SK-N-SH (cell line): Measurements from ENCODE around the gene CDKAL1. TPM values are rescaled to one million over a fixed set of nuclear protein-coding genes. Genes with fewer than 3 reads are reported as not detected.
A peak's percentile ranks its signal among the peaks of the same experiment; 100 is the strongest.

Experiments
- CTCF ChIA-PET: fragments of 300-600, 350-600 bp; formaldehyde crosslinking; extraction: SDS; loops from one replicate; lab custom pipeline; 2021; lab: Yijun Ruan, JAX
- POLR2A ChIA-PET: fragments of 350-600 bp; sonication (Branson Sonifier 250); formaldehyde crosslinking; extraction: SDS; loops from one replicate; lab custom pipeline; 2020; ENCODE audit warnings: antibody characterized with exemption, inconsistent platforms; lab: Yijun Ruan, JAX
- DNase-seq: peaks from one replicate; pipeline ENCODE4 v3.0.0; 2012
- H2AFZ ChIP-seq: fragments of 200-600 bp; sonication (generic); 2 replicates; pipeline ENCODE4 v1.8.1; 2016; ENCODE audit warnings: antibody characterized with exemption, mild to moderate bottlenecking, low read depth
- H3F3A ChIP-seq: fragments of 200-600 bp; sonication (generic); replicated peaks from 2 replicates; pipeline ENCODE3; 2016; ENCODE audit warnings: antibody characterized with exemption, mild to moderate bottlenecking; ENCODE audit not compliant: insufficient read depth
- H3K27ac ChIP-seq, 2 experiments: fragments of 200-500 bp in 1 of 2; fragments of 200-600 bp in 1 of 2; sonication (Bioruptor generic) in 1 of 2; sonication (generic), shearing (Covaris generic) in 1 of 2; 2 replicates each; pipeline versions ENCODE4 v1.5.1 to v1.6.1; 2014 to 2016; ENCODE audit warnings: low read depth in 2 of 2, inconsistent platforms in 1 of 2, low read length in 1 of 2, mild to moderate bottlenecking in 1 of 2, mixed read lengths in 1 of 2
- H3K27me3 ChIP-seq: fragments of 200-600 bp; sonication (generic), shearing (Covaris generic); 2 replicates; pipeline ENCODE4 v1.6.1; 2016; ENCODE audit warnings: mixed run types; ENCODE audit not compliant: insufficient read depth
- H3K36me3 ChIP-seq, 2 experiments: fragments of 200-500 bp in 1 of 2; fragments of 200-600 bp in 1 of 2; sonication (Bioruptor generic) in 1 of 2; sonication (generic) in 1 of 2; replicated peaks in 1 of 2; 2 replicates each; pipeline versions ENCODE3 to v1.5.1; 2014 to 2016; ENCODE audit warnings: low read length in 1 of 2, mild to moderate bottlenecking in 1 of 2; ENCODE audit not compliant: insufficient read depth in 2 of 2, control insufficient read depth in 1 of 2
- H3K4me1 ChIP-seq, 2 experiments: fragments of 200-500 bp in 1 of 2; fragments of 200-600 bp in 1 of 2; sonication (Bioruptor generic) in 1 of 2; sonication (generic), shearing (Covaris generic) in 1 of 2; 2 replicates each; pipeline versions ENCODE4 v1.5.1 to v1.6.1; 2014 to 2016; ENCODE audit warnings: low read depth in 1 of 2, low read length in 1 of 2, mixed run types in 1 of 2; ENCODE audit not compliant: insufficient read depth in 2 of 2, control insufficient read depth in 1 of 2
- H3K4me2 ChIP-seq: fragments of 200-600 bp; sonication (generic), shearing (Covaris generic); 2 replicates; pipeline ENCODE4 v1.6.1; 2017; ENCODE audit warnings: mixed run types
- H3K4me3 ChIP-seq, 2 experiments: fragments of 200-500 bp in 1 of 2; fragments of 200-600 bp in 1 of 2; sonication (Bioruptor generic) in 1 of 2; sonication (generic), shearing (Covaris generic) in 1 of 2; 2 replicates each; pipeline versions ENCODE4 v1.5.1 to v1.8.1; 2014 to 2016; ENCODE audit warnings: low read depth in 2 of 2, inconsistent platforms in 1 of 2, low read length in 1 of 2, mild to moderate bottlenecking in 1 of 2, mixed read lengths in 1 of 2, moderate library complexity in 1 of 2
- H3K79me2 ChIP-seq: fragments of 200-600 bp; sonication (generic); 2 replicates; pipeline ENCODE4 v1.8.1; 2017; ENCODE audit warnings: mild to moderate bottlenecking; ENCODE audit not compliant: insufficient read depth
- H3K9ac ChIP-seq: fragments of 200-600 bp; sonication (generic); 2 replicates; pipeline ENCODE4 v1.6.1; 2017; ENCODE audit warnings: mixed run types
- H3K9me2 ChIP-seq: fragments of 200-600 bp; sonication (generic); 2 replicates; pipeline ENCODE4 v1.6.1; 2017; ENCODE audit warnings: mixed run types
- H3K9me3 ChIP-seq: fragments of 200-600 bp; sonication (generic); 2 replicates; pipeline ENCODE4 v1.6.1; 2017; ENCODE audit warnings: mixed run types, mild to moderate bottlenecking, moderate library complexity
- H4K20me1 ChIP-seq: fragments of 200-600 bp; sonication (generic); 2 replicates; pipeline ENCODE4 v1.6.1; 2017; ENCODE audit warnings: mild to moderate bottlenecking, mixed run types; ENCODE audit not compliant: insufficient read depth
- CTCF ChIP-seq: fragments of 200-600 bp; sonication (generic); IDR thresholded peaks from 2 replicates; pipeline ENCODE4 v1.6.1; 2017; ENCODE audit warnings: antibody characterized with exemption, mild to moderate bottlenecking, moderate library complexity
- ELF1 ChIP-seq: IDR thresholded peaks from 2 replicates; pipeline ENCODE4 v1.4.0; 2012
- EP300 ChIP-seq, 2 experiments: IDR thresholded peaks; 2 replicates each; pipeline versions ENCODE4 v1.4.0 to v1.6.1; 2012; ENCODE audit warnings: borderline replicate concordance in 1 of 2, low read depth in 1 of 2, low read length in 1 of 2
- EZH2phosphoT487 ChIP-seq: fragments of 200-600 bp; sonication (generic); IDR thresholded peaks from 2 replicates; pipeline ENCODE4 v1.6.1; 2017; ENCODE audit warnings: low read depth, mixed run types, mild to moderate bottlenecking, antibody characterized with exemption, moderate library complexity, borderline replicate concordance
- FOSL2 ChIP-seq: IDR thresholded peaks from 2 replicates; pipeline ENCODE4 v1.4.0; 2012; ENCODE audit warnings: low read depth, mild to moderate bottlenecking, moderate library complexity, borderline replicate concordance
- FOXJ3 ChIP-seq: sonication (generic); formaldehyde crosslinking; IDR thresholded peaks from 2 replicates; pipeline ENCODE4 v1.5.1; 2020; ENCODE audit warnings: mild to moderate bottlenecking, missing genetic modification reagents
- GABPA ChIP-seq: IDR thresholded peaks from 2 replicates; pipeline ENCODE4 v1.4.0; 2012; ENCODE audit warnings: low read depth, mild to moderate bottlenecking
- JUND ChIP-seq: IDR thresholded peaks from 2 replicates; pipeline ENCODE4 v1.4.0; 2012
- MXI1 ChIP-seq: IDR thresholded peaks from 2 replicates; pipeline ENCODE4 v1.6.1; 2012; ENCODE audit warnings: mild to moderate bottlenecking, low read depth, low read length, improper control_type of control experiment
- NFIC ChIP-seq: IDR thresholded peaks from 2 replicates; pipeline ENCODE4 v1.4.0; 2012; ENCODE audit warnings: borderline replicate concordance
- NRF1 ChIP-seq: IDR thresholded peaks from 2 replicates; pipeline ENCODE4 v1.6.1; 2012; ENCODE audit warnings: low read depth, mild to moderate bottlenecking, low read length
- POLR2AphosphoS5 ChIP-seq: IDR thresholded peaks from 2 replicates; pipeline ENCODE4 v1.6.1; 2012; ENCODE audit warnings: low read depth, low read length
- RAD21 ChIP-seq: IDR thresholded peaks from 2 replicates; pipeline ENCODE4 v1.6.1; 2012; ENCODE audit warnings: mild to moderate bottlenecking, low read length
- REST ChIP-seq: IDR thresholded peaks from 2 replicates; pipeline ENCODE4 v1.6.1; 2012; ENCODE audit warnings: mild to moderate bottlenecking, low read depth, low read length, moderate library complexity
- RFX5 ChIP-seq: IDR thresholded peaks from 2 replicates; pipeline ENCODE4 v1.6.1; 2012; ENCODE audit warnings: mild to moderate bottlenecking, improper control_type of control experiment, low read length
- SIN3A ChIP-seq: IDR thresholded peaks from 2 replicates; pipeline ENCODE4 v1.6.1; 2012; ENCODE audit warnings: low read depth, mild to moderate bottlenecking, low read length, moderate library complexity, borderline replicate concordance
- TAF1 ChIP-seq: IDR thresholded peaks from 2 replicates; pipeline ENCODE4 v1.6.1; 2012; ENCODE audit warnings: low read depth, mild to moderate bottlenecking, low read length, moderate library complexity, borderline replicate concordance
- YY1 ChIP-seq: IDR thresholded peaks from 2 replicates; pipeline ENCODE4 v1.4.0; 2012; ENCODE audit warnings: low read depth, mild to moderate bottlenecking
- ZBTB33 ChIP-seq: IDR thresholded peaks from 2 replicates; pipeline ENCODE4 v1.4.0; 2012; ENCODE audit warnings: low read depth, borderline replicate concordance
- WGBS: methylation state at CpG from one replicate; pipeline ENCODE4 v1.1.6; 2017; ENCODE audit warnings: low lambda C conversion rate; 5-methylcytosine and 5-hydroxymethylcytosine counted together
- polyA plus RNA-seq, 3 experiments: library from polyadenylated mRNA; depleted of rRNA; stranded (reverse); fragments of >200 nt; gene quantifications; 2 replicates each; pipeline ENCODE4 v1.2.3, GENCODE V29; 2012

CDKAL1 gene
- polyA plus RNA-seq, 1 of the 3 experiments (the other 2 are of a cell fraction), result 2.6 TPM

GRCh38 chr6:21202521-21202920, 668.3 kb downstream of the CDKAL1 start:
- Histone ChIP-seq H4K20me1 (no peaks in the 10 kb centered on the region), H3K4me3 (no peak overlapping the region), H3K36me3 (no peaks in the 10 kb centered on the region), H3K9me2 (no peaks in the 10 kb centered on the region), H3K4me1 (peaks cover 15 to 39% of the 10 kb centered on the region in 2 experiments; a peak in 3 of 4 replicates), H2AFZ (no peak overlapping the region), H3K9me3 (no peaks in the 10 kb centered on the region), H3K4me2 (no peak overlapping the region), H3K79me2 (no peaks in the 10 kb centered on the region), H3F3A (no peaks in the 10 kb centered on the region), H3K9ac (no peak overlapping the region), H3K27ac (peak overlapping the region in 1 of 2 experiments; percentile 99; a peak in 2 of 4 replicates), H3K27me3 (no peaks in the 10 kb centered on the region)
- DNase-seq, result no peak
- POLR2A ChIA-PET, result interaction anchor here (2.4 to 3.9 kb wide), 2 partner anchors 44 to 320 kb away, joined by 15 to 20 read pairs; no protein-coding TSS in a partner anchor
- CTCF ChIA-PET, result interaction anchor here (0.9 kb wide), 1 partner anchor 36 kb away, joined by 3 read pairs; no protein-coding TSS in a partner anchor
- TF ChIP-seq NFIC (no peak), RFX5 (no peak), FOXJ3 (CRISPR knock-in tag) (no peak), ELF1 (no peak), MXI1 (no peak), SIN3A (no peak), RAD21 (no peak), NRF1 (no peak), REST (no peak), TAF1 (no peak), EZH2phosphoT487 (no peak), ZBTB33 (no peak), EP300 (IDR thresholded peaks at IDR 0.05; ENCODE audit: borderline replicate concordance in 1 of 2, low read depth in 1 of 2, low read length in 1 of 2) (no peak), FOSL2 (no peak), JUND (no peak), GABPA (no peak), CTCF (no peak), YY1 (no peak), POLR2AphosphoS5 (no peak)
- WGBS, result 100% methylated on average over 3 of the region's 3 CpGs
